Non-pigmented ciliary epithelial cell (primary cell): ENCODE measurements around the gene SHH.

ENCODE experiments used
- DNase-seq: peaks from one replicate; pipeline ENCODE4 v3.0.0-alpha.2; 2010; ENCODE audit warnings: low read depth

Gene SHH

DNA sequence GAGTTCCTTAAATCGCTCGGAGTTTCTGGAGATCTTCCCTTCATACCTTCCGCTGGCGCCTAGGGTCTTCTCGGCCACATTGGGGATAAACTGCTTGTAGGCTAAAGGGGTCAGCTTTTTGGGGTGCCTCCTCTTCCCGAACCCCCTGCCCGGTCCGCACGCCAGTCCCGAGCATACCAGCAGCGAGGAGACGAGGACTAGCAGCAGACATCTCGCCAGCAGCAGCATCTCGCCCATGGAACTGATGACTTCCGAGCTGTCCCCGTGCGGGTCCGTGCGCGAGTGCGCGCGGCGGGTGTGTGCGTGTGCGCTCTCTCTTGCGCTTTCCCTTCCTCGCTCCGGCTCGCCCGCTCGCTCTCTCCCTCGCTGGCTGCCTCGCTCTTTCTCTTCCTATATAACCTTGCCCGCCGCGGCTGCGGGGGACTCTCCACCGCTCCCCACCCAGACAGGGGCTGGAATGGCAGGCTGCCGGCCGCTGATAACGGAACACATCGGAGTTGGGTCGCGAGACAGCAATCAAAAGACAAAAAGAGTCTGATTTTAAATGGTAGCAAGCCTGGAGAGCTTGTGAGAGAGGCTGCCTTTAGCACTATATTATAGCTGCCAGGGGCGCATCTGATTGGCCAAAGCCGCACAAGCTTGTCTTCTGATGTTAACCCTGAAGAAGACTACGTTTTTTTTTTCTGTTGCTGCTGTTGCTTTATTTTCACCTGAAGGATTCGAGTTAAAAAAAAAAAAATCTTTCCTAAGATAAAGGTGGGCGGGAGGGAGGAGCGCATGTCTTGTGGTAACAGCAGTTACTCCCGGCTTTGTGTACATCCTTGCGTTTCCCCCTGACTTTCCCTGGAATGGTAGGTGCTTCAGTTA is at the start of gene SHH:
Gene SHH, minus strand, starts transcription at position 569 of the 867 bp plus-strand sequence. Its CDS starts 341 bp downstream, at position 228.
- no peak for DNase-seq

GRCh38 chr7:155861480-155861868 is 49.2 kb upstream of the SHH start:
- no peak for DNase-seq

DNA sequence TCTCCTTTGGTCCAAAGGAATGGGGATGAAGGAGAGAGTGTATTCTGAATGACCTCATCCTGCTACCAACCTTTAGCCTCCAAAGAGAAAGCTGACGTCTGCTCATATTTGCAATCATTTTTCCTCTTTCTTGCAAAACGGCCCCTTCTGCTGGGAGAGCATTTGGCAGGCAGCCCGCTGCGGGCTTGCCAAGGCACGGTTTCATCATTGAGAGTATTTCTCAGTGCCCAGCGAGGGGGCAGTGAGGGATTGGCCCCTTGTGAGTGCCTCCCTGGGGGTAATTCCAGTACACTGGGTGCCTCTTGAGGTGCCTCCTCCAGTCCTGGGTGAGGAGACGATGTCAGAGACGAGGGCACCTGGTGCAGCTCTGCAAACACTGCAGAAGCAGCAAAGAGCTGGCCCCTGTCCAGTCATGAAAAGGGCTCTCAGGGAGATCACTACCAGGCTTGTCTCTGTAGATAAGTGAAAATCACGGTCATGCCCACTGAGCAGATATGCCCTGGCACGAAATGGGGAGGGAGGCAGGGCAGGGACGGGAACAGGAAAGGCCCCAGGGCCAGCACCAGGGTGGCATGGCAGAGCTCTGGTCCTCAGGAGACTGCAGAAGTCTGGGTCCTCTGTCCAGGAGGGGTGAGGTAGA is 48.7 kb upstream of the SHH start:
- no peak for DNase-seq

DNA sequence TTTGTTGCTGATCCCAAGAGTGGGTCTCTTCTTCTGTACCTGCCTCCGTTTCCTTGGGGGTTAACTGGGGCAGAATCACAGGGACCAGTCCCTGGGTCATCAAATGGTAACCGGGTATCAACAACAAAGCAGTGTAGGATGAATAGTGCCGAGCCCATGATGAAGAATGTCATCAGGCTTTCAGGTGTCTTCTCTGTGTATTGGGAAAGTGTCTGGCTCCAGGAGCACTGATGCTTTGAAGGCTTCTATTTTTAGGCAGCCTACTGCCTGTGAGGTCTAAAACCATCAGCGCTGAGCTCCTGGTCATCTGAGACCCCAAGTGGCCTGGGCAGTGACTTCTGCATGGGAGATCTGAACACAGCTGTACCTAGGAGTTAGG is 48.2 kb upstream of the SHH start:
- DNase-seq = no peak

GRCh38 chr7:155858521-155859061 is 46.3 kb upstream of the SHH start:
- DNase-seq = no peak

- DNase-seq = no peak
Measured at GRCh38 chr7:155857141-155857540, 44.9 kb upstream of the SHH start.

DNA sequence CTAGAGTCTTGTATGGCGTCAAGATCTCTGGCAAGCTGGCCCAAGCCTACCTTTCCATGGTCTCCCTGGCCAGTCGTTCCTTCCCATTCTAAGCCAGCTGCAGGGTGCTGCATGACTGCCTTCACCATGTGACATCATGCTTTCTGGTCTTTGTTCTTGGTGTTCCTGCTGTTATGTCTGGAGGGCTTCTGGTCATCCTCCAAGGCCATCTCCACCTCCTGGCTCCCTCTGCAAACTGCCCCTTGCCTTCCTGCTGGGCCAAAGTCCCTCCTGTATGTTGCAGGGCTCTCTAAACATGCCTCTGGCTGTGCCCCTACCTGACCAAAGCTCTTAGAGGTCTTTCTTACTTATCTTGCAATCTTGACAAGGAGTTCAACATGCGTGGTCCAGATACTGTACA is 44.4 kb upstream of the SHH start:
- DNase-seq = no peak

- DNase-seq = no peak
Measured at GRCh38 chr7:155852426-155853301, 40.4 kb upstream of the SHH start.

GRCh38 chr7:155851892-155852291 is 39.6 kb upstream of the SHH start:
- no peak for DNase-seq

- no peak for DNase-seq
Measured at GRCh38 chr7:155850766-155851678, 38.8 kb upstream of the SHH start.

DNA sequence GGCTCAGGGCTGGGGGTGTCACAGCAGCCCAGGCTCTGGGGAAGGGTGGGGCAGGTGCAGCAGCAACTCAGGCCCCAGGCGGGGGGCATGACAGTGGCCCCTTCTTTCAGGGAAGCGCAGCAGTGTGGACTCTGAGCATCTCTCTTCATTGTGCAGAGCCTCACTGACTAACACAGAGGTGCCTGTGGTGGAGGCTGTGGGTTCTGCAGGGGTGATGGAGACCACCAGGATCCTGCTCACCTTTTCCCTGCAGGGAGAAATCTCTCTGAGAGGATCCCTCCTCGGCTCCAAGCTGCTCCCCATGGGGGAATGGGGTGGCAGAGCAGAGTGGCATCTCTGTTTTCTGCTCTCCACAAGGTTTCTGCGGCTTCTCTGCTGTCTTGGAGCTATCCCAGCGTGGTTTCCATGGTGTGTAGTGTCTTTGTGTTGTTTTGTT is 37.8 kb upstream of the SHH start:
- no peak for DNase-seq

GRCh38 chr7:155848691-155849669 is 36.7 kb upstream of the SHH start:
- DNase-seq = no peak

DNA sequence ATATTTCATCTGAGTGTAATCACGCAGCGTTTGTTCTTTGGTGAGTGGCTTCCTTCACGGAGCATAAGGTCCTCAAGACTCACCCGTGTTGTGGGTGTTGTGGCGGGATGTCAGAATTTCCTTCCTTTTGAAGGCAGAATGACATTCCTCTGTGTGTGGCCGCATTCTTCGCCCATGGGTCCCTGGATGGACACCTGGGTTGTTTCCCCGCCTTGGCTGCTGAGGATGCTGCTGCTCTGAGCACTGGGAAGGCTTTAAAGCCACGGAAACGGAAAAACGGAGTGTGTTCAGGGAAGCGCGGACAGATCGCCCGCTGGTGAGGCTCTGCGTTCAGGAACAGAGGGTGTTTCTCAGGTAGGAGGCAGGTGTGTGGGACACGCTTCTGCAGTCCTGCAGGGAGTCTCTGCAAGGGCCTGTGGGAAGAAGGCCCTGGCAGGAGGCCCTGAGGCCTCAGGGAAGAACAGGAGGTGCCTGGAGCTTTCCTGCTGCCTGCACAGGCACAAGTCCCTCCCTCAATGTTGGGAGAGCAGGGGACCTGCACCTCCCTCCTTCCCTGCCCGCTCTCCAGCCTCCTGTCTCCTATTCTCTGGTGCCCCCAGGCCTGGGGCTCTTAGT is 35.7 kb upstream of the SHH start:
- no peak for DNase-seq

GRCh38 chr7:155846936-155847335 is 34.7 kb upstream of the SHH start:
- no peak for DNase-seq

GRCh38 chr7:155846156-155846555 is 33.9 kb upstream of the SHH start:
- no peak for DNase-seq

DNA sequence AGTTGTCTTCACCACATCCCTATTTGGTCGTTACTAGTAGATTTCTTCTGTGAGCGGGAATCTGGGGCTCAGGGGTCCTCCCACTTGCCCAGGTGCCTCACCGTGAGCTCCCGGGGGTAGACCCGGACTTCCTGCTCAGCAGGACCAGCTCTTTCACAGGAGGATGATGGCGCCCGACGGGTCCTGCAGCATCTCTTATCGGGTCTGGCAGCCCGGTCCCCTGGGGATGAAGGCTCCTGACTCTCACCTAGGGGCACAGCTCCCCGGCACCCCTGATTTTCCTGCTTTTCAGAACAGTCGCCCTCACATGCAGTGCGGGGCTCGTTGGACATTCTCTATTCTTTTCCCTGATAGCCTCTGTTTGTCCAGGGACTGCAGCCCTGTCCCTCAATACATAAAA is 33.0 kb upstream of the SHH start:
- DNase-seq = no peak

GRCh38 chr7:155844526-155844925 is 32.3 kb upstream of the SHH start:
- no peak for DNase-seq

DNA sequence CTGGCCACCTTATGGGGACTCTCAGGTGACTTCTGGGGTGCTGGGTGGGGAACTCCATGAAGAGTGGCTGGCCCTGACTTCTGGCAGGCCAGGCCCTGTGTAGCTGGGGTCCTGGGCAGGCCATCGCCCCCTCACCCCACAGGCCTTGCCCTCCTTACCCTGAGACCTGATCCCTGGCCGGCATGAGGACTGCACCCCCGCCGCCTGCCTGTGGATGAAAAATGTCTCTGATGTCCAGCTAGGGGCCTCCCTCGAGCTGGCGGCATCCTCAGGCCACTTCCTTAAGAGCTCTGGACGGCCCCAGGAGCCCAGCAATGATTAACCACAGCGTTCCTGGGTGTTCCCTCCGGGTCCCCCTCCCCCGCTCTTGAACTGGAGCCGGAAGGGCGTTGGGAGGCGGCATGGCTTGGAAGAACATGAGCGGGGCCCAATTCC is 31.8 kb upstream of the SHH start:
- no peak for DNase-seq

GRCh38 chr7:155843426-155844018 is 31.3 kb upstream of the SHH start:
- no peak for DNase-seq
